GM19397 (cell line): ENCODE data around the gene FPGS.

Experiments
- ATAC-seq: cut with Tn5 transposase; IDR thresholded peaks from one replicate; pipeline ENCODE4 v1.9.1; 2021; ENCODE audit warnings: mild to moderate bottlenecking, moderate library complexity; ENCODE audit not compliant: unreplicated experiment

Gene FPGS

GRCh38 chr9:127856094-127856728 is 53.5 kb downstream of the FPGS start:
- ATAC-seq: no peak

GRCh38 chr9:127856729-127857116 is 54.0 kb downstream of the FPGS start:
- no peak for ATAC-seq

DNA sequence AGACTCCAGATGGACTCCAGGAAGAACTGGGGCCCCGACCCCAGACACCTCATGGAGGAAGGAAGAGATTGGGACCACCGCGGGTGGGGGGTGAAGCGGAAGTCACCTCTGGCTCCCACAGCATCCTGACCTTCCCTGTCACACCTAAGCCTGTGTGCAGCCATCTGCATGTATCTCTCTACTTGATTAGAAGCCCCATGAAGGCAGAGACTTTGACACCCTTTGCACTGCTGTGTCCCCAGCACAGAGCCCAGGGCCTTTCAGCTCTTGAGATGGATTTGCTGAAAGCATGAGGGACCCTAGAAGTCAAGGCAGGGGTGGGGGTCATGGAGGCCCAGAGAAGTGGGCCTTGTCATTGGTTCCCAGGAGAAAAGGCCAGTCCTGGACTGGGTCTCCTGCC is 54.6 kb downstream of the FPGS start:
- ATAC-seq: no peak

- no peak for ATAC-seq
These were observed 55.4 kb downstream of the FPGS start for GRCh38 chr9:127858041-127858512.

GRCh38 chr9:127860260-127860659 is 57.6 kb downstream of the FPGS start:
- ATAC-seq: no peak

DNA sequence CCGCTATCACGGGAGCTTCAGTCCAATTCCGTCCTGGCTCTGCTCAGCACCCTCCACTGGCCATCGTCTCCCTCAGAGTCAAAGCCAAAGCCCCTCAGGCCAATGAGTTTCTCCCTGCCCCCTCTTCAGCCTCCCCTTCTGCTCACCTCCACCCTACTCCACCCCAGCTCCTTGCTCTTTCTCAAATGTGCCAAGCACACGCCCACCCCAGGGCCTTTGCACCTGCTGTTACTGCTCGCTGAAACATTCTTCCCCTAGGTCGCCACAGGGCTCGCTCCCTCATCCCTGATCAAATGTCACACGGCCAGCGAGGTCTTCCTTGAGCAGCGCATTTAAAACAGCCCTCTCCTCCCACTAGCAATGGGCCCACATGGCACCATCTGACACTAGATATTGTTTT is 58.1 kb downstream of the FPGS start:
- no peak for ATAC-seq

DNA sequence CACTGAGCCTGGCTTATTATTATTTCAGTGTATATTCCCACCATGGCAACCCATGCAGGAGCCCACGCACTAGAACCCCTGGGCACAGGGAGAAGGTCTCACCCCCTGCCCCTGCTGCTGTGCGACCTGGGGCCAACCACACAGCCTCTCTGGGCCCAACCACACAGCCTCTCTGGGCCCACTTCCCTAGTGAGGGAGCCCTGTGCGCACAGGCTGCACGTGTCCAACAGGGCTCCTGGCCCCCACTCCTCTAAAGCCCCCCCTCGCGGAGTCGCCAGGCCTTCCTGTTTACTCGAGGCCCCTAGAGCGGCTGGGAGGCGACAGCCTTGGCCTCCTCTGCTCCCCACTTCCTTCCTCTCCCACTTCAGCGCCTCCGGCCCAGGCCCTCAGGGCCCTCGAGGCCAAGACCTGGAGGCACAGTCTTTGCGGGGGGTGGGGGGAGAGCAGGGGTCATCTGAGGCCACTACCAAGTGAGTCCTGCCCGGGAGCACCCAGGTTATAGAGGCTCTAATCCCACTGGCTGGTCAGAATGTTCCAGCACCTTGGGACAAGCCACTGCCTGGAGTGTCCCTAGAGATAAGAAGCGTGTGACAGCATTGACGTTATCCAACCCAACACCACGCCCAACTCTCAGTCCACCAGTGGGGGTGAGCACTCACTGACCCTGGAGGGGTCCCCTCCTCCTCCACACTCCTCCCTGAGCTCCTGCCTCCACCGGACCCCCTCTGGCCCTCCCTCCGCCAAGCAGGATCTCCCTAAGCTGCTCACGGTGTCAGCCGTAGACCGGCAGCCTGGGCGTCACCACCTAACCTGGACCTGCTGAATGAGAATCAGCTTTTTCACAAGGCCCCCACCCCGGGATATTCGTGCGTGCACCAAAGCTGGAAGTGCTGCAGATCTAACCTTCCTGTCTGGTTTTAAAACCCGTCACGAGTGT is 59.7 kb downstream of the FPGS start:
- ATAC-seq: no peak

DNA sequence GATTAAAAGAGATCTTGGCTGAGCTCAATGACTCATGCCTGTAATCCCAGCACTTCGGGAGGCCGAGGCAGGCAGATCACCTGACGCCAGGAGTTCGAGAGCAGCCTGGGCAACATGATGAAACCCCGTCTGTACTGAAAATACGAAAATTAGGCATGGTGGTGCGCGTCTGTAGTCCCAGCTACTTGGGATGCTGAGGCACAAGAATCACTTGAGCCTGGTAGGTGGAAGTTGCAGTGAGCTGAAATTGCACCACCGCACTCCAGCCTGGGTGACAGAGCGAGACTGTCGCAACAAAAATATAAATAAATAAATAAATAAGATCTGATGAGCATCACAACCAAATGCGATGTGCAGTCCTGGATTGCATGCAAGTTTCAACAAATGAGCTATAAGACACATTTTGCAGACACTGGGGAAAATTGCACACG is 60.5 kb downstream of the FPGS start:
- ATAC-seq: no peak
